Lower leg skin (tissue), 3 donors: ENCODE measurements around the gene C13orf46.

Experiments
- CTCF ChIP-seq, 3 donors: fragments of 450-650 bp; IDR thresholded peaks; one replicate each; pipeline ENCODE4 v1.5.1; 2016; ENCODE audit warnings: antibody characterized with exemption in 3 of 3, mild to moderate bottlenecking in 3 of 3, moderate library complexity in 2 of 3
- POLR2A ChIP-seq, 2 donors: fragments of 450-650 bp; IDR thresholded peaks; one replicate each; pipeline ENCODE4 v1.6.1; 2016 to 2017; ENCODE audit warnings: antibody characterized with exemption in 2 of 2, mild to moderate bottlenecking in 1 of 2, moderate library complexity in 1 of 2

DNA sequence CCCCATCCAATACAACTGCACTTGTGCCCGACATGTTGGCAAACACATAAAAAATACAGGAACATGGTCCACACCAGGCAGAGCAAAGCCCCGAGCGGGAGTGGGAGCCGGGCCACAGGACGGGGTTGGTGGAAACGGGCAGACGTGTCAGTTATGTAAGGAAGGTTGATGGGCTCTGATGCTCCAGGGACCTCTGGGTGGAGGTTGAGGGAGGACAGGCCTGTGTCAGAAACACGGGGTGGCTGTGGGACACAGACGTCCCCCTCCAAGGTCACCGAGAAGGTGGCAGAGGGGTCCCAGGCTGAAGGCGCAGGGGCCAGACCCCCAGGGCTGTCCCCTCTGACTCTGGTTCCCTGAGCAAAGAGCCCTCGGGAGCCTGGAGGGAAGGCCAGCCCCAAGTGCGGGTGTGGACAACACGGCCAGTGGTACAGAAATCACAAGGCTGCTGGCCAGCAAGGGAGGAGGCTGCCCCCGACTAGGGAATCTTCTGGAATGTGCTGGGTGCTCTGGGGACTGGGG, 31.4 kb upstream of the C13orf46 start:
- no peak for TF ChIP-seq CTCF (IDR thresholded peaks at IDR 0.05)
- no peak for TF ChIP-seq POLR2A (IDR thresholded peaks at IDR 0.05)
